Neural cell (in vitro differentiated cells): ENCODE results near the gene NSG2.

Experiments
- EZH2 ChIP-seq: fragments of 200-600, 300-800 bp; shearing (Covaris generic), sonication (generic); IDR thresholded peaks from 2 replicates; pipeline ENCODE4 v1.6.1; 2014; ENCODE audit warnings: antibody characterized with exemption, low read length, borderline replicate concordance, mild to moderate bottlenecking; ENCODE audit not compliant: insufficient read depth, poor library complexity, severe bottlenecking
- MXI1 ChIP-seq: fragments of 450-650 bp; conservative IDR thresholded peaks from 2 replicates; pipeline ENCODE4 v1.6.1; 2014; ENCODE audit warnings: antibody characterized with exemption, mild to moderate bottlenecking; ENCODE audit not compliant: poor library complexity, severe bottlenecking
- POLR2AphosphoS5 ChIP-seq: IDR thresholded peaks from 2 replicates; pipeline ENCODE4 v1.6.1; 2012
- RAD21 ChIP-seq: fragments of 450-650 bp; conservative IDR thresholded peaks from 2 replicates; pipeline ENCODE4 v1.6.1; 2014; ENCODE audit warnings: antibody characterized with exemption, mild to moderate bottlenecking, moderate library complexity
- SMC3 ChIP-seq: fragments of 450-650 bp; conservative IDR thresholded peaks from 2 replicates; pipeline ENCODE4 v1.6.1; 2014; ENCODE audit warnings: antibody characterized with exemption, mild to moderate bottlenecking, moderate library complexity; ENCODE audit not compliant: poor library complexity
- TAF1 ChIP-seq: IDR thresholded peaks from 2 replicates; pipeline ENCODE4 v1.6.1; 2012; ENCODE audit warnings: low read depth
- TF ChIP-seq, protein P1 (sequence below): fragments of 450-650 bp; IDR thresholded peaks from 2 replicates; pipeline ENCODE4 v1.5.1; 2014; ENCODE audit warnings: antibody characterized with exemption, mild to moderate bottlenecking, moderate library complexity; ENCODE audit not compliant: poor library complexity, severe bottlenecking
- TF ChIP-seq, protein P2 (sequence below): IDR thresholded peaks from 2 replicates; pipeline ENCODE4 v1.6.1; 2012; ENCODE audit warnings: borderline replicate concordance

DNA sequence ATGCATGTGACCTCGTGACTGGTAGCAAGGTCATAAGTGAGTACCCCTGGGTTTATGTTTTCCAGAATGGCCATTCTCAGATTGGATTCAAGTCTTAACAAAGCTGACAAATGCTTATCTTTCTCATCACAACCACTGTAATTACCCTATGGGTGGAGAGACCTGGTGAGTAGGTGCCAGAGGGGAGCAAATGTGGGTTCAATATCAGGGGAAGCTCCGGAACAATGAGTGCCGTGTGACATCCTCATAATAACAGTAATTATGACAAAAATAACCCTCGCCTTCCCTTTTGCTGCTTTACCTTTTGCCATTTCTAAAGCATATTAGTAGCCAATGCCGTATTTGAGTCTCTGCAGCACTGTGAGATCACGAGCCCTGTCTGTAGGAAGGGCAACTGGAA lies 95.9 kb downstream of the NSG2 start:
- TF ChIP-seq POLR2AphosphoS5 (no peak), EZH2 (no peak), SMC3 (no peak), MXI1 (no peak), TAF1 (no peak), RAD21 (no peak)
- TF ChIP-seq, protein P1, sequence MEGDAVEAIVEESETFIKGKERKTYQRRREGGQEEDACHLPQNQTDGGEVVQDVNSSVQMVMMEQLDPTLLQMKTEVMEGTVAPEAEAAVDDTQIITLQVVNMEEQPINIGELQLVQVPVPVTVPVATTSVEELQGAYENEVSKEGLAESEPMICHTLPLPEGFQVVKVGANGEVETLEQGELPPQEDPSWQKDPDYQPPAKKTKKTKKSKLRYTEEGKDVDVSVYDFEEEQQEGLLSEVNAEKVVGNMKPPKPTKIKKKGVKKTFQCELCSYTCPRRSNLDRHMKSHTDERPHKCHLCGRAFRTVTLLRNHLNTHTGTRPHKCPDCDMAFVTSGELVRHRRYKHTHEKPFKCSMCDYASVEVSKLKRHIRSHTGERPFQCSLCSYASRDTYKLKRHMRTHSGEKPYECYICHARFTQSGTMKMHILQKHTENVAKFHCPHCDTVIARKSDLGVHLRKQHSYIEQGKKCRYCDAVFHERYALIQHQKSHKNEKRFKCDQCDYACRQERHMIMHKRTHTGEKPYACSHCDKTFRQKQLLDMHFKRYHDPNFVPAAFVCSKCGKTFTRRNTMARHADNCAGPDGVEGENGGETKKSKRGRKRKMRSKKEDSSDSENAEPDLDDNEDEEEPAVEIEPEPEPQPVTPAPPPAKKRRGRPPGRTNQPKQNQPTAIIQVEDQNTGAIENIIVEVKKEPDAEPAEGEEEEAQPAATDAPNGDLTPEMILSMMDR: no peak
- TF ChIP-seq, protein P2, sequence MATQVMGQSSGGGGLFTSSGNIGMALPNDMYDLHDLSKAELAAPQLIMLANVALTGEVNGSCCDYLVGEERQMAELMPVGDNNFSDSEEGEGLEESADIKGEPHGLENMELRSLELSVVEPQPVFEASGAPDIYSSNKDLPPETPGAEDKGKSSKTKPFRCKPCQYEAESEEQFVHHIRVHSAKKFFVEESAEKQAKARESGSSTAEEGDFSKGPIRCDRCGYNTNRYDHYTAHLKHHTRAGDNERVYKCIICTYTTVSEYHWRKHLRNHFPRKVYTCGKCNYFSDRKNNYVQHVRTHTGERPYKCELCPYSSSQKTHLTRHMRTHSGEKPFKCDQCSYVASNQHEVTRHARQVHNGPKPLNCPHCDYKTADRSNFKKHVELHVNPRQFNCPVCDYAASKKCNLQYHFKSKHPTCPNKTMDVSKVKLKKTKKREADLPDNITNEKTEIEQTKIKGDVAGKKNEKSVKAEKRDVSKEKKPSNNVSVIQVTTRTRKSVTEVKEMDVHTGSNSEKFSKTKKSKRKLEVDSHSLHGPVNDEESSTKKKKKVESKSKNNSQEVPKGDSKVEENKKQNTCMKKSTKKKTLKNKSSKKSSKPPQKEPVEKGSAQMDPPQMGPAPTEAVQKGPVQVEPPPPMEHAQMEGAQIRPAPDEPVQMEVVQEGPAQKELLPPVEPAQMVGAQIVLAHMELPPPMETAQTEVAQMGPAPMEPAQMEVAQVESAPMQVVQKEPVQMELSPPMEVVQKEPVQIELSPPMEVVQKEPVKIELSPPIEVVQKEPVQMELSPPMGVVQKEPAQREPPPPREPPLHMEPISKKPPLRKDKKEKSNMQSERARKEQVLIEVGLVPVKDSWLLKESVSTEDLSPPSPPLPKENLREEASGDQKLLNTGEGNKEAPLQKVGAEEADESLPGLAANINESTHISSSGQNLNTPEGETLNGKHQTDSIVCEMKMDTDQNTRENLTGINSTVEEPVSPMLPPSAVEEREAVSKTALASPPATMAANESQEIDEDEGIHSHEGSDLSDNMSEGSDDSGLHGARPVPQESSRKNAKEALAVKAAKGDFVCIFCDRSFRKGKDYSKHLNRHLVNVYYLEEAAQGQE: no peak
